HEK293 (cell line): ENCODE results near the gene KCNJ16.

Experiments
- CTCF ChIA-PET: fragments of 350-600 bp; formaldehyde crosslinking; extraction: SDS; loops from one replicate; lab custom pipeline; 2021; ENCODE audit warnings: antibody characterized with exemption; lab: Yijun Ruan, JAX
- POLR2A ChIA-PET: fragments of 300-600 bp; formaldehyde crosslinking; extraction: SDS; loops from one replicate; lab custom pipeline; 2020; ENCODE audit warnings: antibody characterized with exemption, inconsistent platforms; lab: Yijun Ruan, JAX
- H3K27ac ChIP-seq: fragments of 200-500 bp; sonication (Bioruptor generic); 2 replicates; pipeline ENCODE4 v1.5.1; 2014; ENCODE audit warnings: low read depth, low read length, control low read depth, inconsistent platforms; ENCODE audit errors: extremely low read depth
- H3K36me3 ChIP-seq, 2 experiments: fragments of 200-500 bp in 1 of 2; sonication (Bioruptor generic) in 1 of 2; 1 replicate in 1 of 2; 2 replicates in 1 of 2; pipeline ENCODE4 v1.5.1; 2014 to 2017; ENCODE audit warnings: inconsistent platforms in 2 of 2, low read length in 2 of 2; ENCODE audit not compliant: control insufficient read depth in 2 of 2, insufficient read depth in 1 of 2
- H3K4me1 ChIP-seq: fragments of 200-500 bp; sonication (Bioruptor generic); 2 replicates; pipeline ENCODE4 v1.5.1; 2014; ENCODE audit warnings: mild to moderate bottlenecking, low read length, inconsistent platforms; ENCODE audit not compliant: control insufficient read depth, insufficient read depth
- H3K4me3 ChIP-seq: 2 replicates; pipeline ENCODE4 v1.5.1; 2011; ENCODE audit warnings: low read depth, mild to moderate bottlenecking, control low read depth, low read length, moderate library complexity
- H3K9me3 ChIP-seq: fragments of 200-500 bp; sonication (Bioruptor generic); 2 replicates; pipeline ENCODE4 v1.5.1; 2014; ENCODE audit warnings: low read depth, low read length, inconsistent platforms; ENCODE audit not compliant: control insufficient read depth, insufficient read depth
- KLF10 ChIP-seq: fragments of 450-650 bp; IDR thresholded peaks from 2 replicates; pipeline ENCODE4 v1.5.1; 2018; ENCODE audit warnings: missing biosample characterization, mild to moderate bottlenecking, missing genetic modification characterization
- KLF16 ChIP-seq: fragments of 450-650 bp; formaldehyde crosslinking; IDR thresholded peaks from 2 replicates; pipeline ENCODE4 v1.5.1; 2017; ENCODE audit warnings: missing biosample characterization, missing genetic modification characterization
- PRDM4 ChIP-seq: fragments of 450-650 bp; formaldehyde crosslinking; IDR thresholded peaks from 2 replicates; pipeline ENCODE4 v1.5.1; 2017; ENCODE audit warnings: missing biosample characterization, missing genetic modification characterization
- ZFP69B ChIP-seq: fragments of 450-650 bp; formaldehyde crosslinking; IDR thresholded peaks from 2 replicates; pipeline ENCODE4 v1.5.1; 2016; ENCODE audit warnings: missing biosample characterization, missing genetic modification characterization
- ZNF2 ChIP-seq: fragments of 450-650 bp; formaldehyde crosslinking; IDR thresholded peaks from 2 replicates; pipeline ENCODE4 v1.5.1; 2016; ENCODE audit warnings: missing biosample characterization, missing genetic modification characterization
- ZNF302 ChIP-seq: fragments of 450-650 bp; formaldehyde crosslinking; IDR thresholded peaks from 2 replicates; pipeline ENCODE4 v1.5.1; 2016; ENCODE audit warnings: missing biosample characterization, missing genetic modification characterization, low read depth
- ZNF311 ChIP-seq: fragments of 450-650 bp; formaldehyde crosslinking; IDR thresholded peaks from 2 replicates; pipeline ENCODE4 v1.5.1; 2017; ENCODE audit warnings: missing biosample characterization, missing genetic modification characterization, borderline replicate concordance
- ZNF335 ChIP-seq: fragments of 450-650 bp; formaldehyde crosslinking; conservative IDR thresholded peaks from 2 replicates; pipeline ENCODE4 v1.5.1; 2016; ENCODE audit warnings: missing biosample characterization, missing genetic modification characterization
- ZNF341 ChIP-seq: fragments of 450-650 bp; formaldehyde crosslinking; IDR thresholded peaks from 2 replicates; pipeline ENCODE4; 2016; ENCODE audit warnings: low read depth, missing biosample characterization, missing genetic modification characterization
- ZNF350 ChIP-seq: fragments of 450-650 bp; formaldehyde crosslinking; IDR thresholded peaks from 2 replicates; pipeline ENCODE4 v1.5.0; 2017; ENCODE audit warnings: missing biosample characterization, mild to moderate bottlenecking, missing genetic modification characterization
- ZNF544 ChIP-seq: fragments of 450-650 bp; formaldehyde crosslinking; IDR thresholded peaks from 2 replicates; pipeline ENCODE4 v1.5.0; 2017; ENCODE audit warnings: missing biosample characterization, missing genetic modification characterization
- ZNF561 ChIP-seq: fragments of 450-650 bp; IDR thresholded peaks from 2 replicates; pipeline ENCODE4 v1.5.1; 2018; ENCODE audit warnings: missing biosample characterization, missing genetic modification characterization, borderline replicate concordance
- ZNF707 ChIP-seq: fragments of 450-650 bp; formaldehyde crosslinking; IDR thresholded peaks from 2 replicates; pipeline ENCODE4 v1.5.1; 2016; ENCODE audit warnings: missing biosample characterization, missing genetic modification characterization
- ZNF830 ChIP-seq: fragments of 450-650 bp; IDR thresholded peaks from 2 replicates; pipeline ENCODE4 v1.5.0; 2018; ENCODE audit warnings: missing biosample characterization, missing genetic modification characterization, low read depth, mild to moderate bottlenecking, moderate library complexity
- ZSCAN23 ChIP-seq: fragments of 450-650 bp; formaldehyde crosslinking; IDR thresholded peaks from 2 replicates; pipeline ENCODE4 v1.5.1; 2016; ENCODE audit warnings: missing biosample characterization, missing genetic modification characterization
- TF ChIP-seq, protein P1 (sequence below): fragments of 450-650 bp; formaldehyde crosslinking; IDR thresholded peaks from 2 replicates; pipeline ENCODE4 v1.5.1; 2016; ENCODE audit warnings: missing biosample characterization, missing genetic modification characterization, low read depth
- TF ChIP-seq, protein P2 (sequence below): fragments of 450-650 bp; formaldehyde crosslinking; conservative IDR thresholded peaks from 2 replicates; pipeline ENCODE4 v1.5.1; 2016; ENCODE audit warnings: low read depth, missing biosample characterization, missing genetic modification characterization
- TF ChIP-seq, protein P3 (sequence below): IDR thresholded peaks from 2 replicates; pipeline ENCODE4 v1.6.1; 2011; ENCODE audit warnings: mild to moderate bottlenecking, low read depth, low read length, borderline replicate concordance

KCNJ16 gene

GRCh38 chr17:70158591-70158990 is 83.6 kb downstream of the KCNJ16 start:
- H3K9me3 ChIP-seq = no peaks in the 10 kb centered on the region
- H3K27ac ChIP-seq = no peak overlapping the region
- ChIA-PET POLR2A (no interaction called here), CTCF (interaction anchor here (1.2 to 1.7 kb wide), 3 partner anchors 9 to 551 kb away, joined by 3 to 6 read pairs (median 5); no protein-coding TSS in a partner anchor)
- H3K4me1 ChIP-seq = no peaks in the 10 kb centered on the region
- TF ChIP-seq, protein P1, sequence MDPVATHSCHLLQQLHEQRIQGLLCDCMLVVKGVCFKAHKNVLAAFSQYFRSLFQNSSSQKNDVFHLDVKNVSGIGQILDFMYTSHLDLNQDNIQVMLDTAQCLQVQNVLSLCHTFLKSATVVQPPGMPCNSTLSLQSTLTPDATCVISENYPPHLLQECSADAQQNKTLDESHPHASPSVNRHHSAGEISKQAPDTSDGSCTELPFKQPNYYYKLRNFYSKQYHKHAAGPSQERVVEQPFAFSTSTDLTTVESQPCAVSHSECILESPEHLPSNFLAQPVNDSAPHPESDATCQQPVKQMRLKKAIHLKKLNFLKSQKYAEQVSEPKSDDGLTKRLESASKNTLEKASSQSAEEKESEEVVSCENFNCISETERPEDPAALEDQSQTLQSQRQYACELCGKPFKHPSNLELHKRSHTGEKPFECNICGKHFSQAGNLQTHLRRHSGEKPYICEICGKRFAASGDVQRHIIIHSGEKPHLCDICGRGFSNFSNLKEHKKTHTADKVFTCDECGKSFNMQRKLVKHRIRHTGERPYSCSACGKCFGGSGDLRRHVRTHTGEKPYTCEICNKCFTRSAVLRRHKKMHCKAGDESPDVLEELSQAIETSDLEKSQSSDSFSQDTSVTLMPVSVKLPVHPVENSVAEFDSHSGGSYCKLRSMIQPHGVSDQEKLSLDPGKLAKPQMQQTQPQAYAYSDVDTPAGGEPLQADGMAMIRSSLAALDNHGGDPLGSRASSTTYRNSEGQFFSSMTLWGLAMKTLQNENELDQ (tag by site-specific recombination) = no peak
- TF ChIP-seq ZNF311 (tag by site-specific recombination) = no peak
- no peak for TF ChIP-seq PRDM4
- TF ChIP-seq ZNF707 (tag by site-specific recombination) = no peak
- TF ChIP-seq ZNF830 (tag by site-specific recombination) = no peak
- no peak for TF ChIP-seq ZFP69B
- TF ChIP-seq KLF16 (tag by site-specific recombination) = no peak
- no peak for TF ChIP-seq ZNF335 (tag by site-specific recombination)
- TF ChIP-seq ZNF341 (tag by site-specific recombination) = no peak
- no peaks in the 10 kb centered on the region for H3K36me3 ChIP-seq
- H3K4me3 ChIP-seq = no peak overlapping the region

DNA sequence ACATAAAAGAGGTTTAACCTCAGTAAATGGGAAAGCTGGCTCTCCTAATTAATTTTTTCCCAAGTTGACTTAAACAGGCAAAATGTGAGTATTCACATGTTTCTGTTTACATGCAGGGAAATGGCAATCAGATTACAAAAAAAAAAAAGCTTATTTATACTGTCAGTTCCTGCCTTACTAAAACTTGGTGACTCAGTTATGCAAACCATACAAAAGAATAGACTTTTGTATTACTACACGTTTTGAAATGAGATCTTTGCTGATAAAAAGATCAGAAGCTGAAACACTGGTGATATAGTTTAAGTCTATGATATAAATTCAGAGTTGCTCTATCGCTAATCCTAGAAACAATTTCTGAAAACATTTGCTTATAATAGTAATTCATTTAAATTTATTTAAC is 85.0 kb downstream of the KCNJ16 start:
- TF ChIP-seq, protein P2, sequence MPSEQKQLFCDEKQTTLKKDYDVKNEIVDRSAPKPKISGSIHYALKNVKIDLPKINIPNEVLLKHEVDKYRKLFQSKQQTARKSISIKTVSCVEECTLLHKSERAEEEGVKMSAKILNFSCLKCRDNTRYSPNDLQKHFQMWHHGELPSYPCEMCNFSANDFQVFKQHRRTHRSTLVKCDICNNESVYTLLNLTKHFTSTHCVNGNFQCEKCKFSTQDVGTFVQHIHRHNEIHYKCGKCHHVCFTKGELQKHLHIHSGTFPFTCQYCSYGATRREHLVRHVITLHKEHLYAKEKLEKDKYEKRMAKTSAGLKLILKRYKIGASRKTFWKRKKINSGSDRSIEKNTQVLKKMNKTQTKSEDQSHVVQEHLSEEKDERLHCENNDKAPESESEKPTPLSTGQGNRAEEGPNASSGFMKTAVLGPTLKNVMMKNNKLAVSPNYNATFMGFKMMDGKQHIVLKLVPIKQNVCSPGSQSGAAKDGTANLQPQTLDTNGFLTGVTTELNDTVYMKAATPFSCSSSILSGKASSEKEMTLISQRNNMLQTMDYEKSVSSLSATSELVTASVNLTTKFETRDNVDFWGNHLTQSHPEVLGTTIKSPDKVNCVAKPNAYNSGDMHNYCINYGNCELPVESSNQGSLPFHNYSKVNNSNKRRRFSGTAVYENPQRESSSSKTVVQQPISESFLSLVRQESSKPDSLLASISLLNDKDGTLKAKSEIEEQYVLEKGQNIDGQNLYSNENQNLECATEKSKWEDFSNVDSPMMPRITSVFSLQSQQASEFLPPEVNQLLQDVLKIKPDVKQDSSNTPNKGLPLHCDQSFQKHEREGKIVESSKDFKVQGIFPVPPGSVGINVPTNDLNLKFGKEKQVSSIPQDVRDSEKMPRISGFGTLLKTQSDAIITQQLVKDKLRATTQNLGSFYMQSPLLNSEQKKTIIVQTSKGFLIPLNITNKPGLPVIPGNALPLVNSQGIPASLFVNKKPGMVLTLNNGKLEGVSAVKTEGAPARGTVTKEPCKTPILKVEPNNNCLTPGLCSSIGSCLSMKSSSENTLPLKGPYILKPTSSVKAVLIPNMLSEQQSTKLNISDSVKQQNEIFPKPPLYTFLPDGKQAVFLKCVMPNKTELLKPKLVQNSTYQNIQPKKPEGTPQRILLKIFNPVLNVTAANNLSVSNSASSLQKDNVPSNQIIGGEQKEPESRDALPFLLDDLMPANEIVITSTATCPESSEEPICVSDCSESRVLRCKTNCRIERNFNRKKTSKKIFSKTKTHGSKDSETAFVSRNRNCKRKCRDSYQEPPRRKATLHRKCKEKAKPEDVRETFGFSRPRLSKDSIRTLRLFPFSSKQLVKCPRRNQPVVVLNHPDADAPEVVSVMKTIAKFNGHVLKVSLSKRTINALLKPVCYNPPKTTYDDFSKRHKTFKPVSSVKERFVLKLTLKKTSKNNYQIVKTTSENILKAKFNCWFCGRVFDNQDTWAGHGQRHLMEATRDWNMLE (tag by site-specific recombination) = no peak
- TF ChIP-seq ZNF561 (tag by site-specific recombination) (no peak), ZNF311 (tag by site-specific recombination) (no peak)
- H3K9me3 ChIP-seq = no peaks in the 10 kb centered on the region
- no peaks in the 10 kb centered on the region for H3K36me3 ChIP-seq
- ChIA-PET POLR2A (no interaction called here), CTCF (interaction anchor here (1.2 to 1.7 kb wide), 4 partner anchors 8 to 553 kb away, joined by 3 to 6 read pairs (median 4); no protein-coding TSS in a partner anchor)
- H3K4me1 ChIP-seq = no peaks in the 10 kb centered on the region
- H3K4me3 ChIP-seq = no peak overlapping the region
- no peak overlapping the region for H3K27ac ChIP-seq

- Histone ChIP-seq H3K9me3 (no peaks in the 10 kb centered on the region), H3K36me3 (no peaks in the 10 kb centered on the region), H3K4me3 (no peak overlapping the region), H3K4me1 (no peaks in the 10 kb centered on the region), H3K27ac (no peak overlapping the region)
- CTCF ChIA-PET = interaction anchor here (0.5 kb wide), 1 partner anchor 41 kb away, joined by 3 read pairs; no protein-coding TSS in a partner anchor
- POLR2A ChIA-PET = no interaction called here
- no peak for TF ChIP-seq ZNF350
- TF ChIP-seq KLF10 (tag by site-specific recombination) = no peak
- no peak for TF ChIP-seq ZNF544 (tag by site-specific recombination)
- TF ChIP-seq, protein P3, sequence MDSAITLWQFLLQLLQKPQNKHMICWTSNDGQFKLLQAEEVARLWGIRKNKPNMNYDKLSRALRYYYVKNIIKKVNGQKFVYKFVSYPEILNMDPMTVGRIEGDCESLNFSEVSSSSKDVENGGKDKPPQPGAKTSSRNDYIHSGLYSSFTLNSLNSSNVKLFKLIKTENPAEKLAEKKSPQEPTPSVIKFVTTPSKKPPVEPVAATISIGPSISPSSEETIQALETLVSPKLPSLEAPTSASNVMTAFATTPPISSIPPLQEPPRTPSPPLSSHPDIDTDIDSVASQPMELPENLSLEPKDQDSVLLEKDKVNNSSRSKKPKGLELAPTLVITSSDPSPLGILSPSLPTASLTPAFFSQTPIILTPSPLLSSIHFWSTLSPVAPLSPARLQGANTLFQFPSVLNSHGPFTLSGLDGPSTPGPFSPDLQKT = no peak
- TF ChIP-seq ZNF2 (tag by site-specific recombination) = no peak
- no peak for TF ChIP-seq ZSCAN23 (tag by site-specific recombination)
- TF ChIP-seq, protein P1 (tag by site-specific recombination) = no peak
- TF ChIP-seq ZNF302 (tag by site-specific recombination) = no peak
Observed at GRCh38 chr17:70161519-70161918, 86.5 kb downstream of the KCNJ16 start.
